ENCODE results near the gene RASGRF1.

Gene RASGRF1

GRCh38 chr15:78923015-78923414, 167.6 kb downstream of the RASGRF1 start:
- H2AFZ ChIP-seq (ENCODE audit: low read depth) = no peak overlapping the region
- TF ChIP-seq CTCF (conservative IDR thresholded peaks at IDR 0.05; ENCODE audit: low read depth, low read length) = no peak
- H3K4me3 ChIP-seq (IDR thresholded peaks at IDR 0.05; ENCODE audit: insufficient read depth, low read depth, low read length) = no peak overlapping the region
- H3K4me2 ChIP-seq = no peak overlapping the region
- no peaks in the 10 kb centered on the region for H3K27me3 ChIP-seq (ENCODE audit: insufficient read depth, low read depth)
- no peaks in the 10 kb centered on the region for H3K79me2 ChIP-seq (ENCODE audit: insufficient read depth, low read depth)
- H4K20me1 ChIP-seq (ENCODE audit: insufficient read depth) = no peaks in the 10 kb centered on the region
- H3K27ac ChIP-seq = no peak overlapping the region
- no peaks in the 10 kb centered on the region for H3K36me3 ChIP-seq (ENCODE audit: insufficient read depth)
- no peak overlapping the region for H3K9ac ChIP-seq
- H3K4me1 ChIP-seq (ENCODE audit: low read depth, poor library complexity, severe bottlenecking) = no peaks in the 10 kb centered on the region

GRCh38 chr15:78922527-78922926, 168.1 kb downstream of the RASGRF1 start:
- Histone ChIP-seq H3K27me3 (ENCODE audit: insufficient read depth, low read depth) (no peaks in the 10 kb centered on the region), H4K20me1 (ENCODE audit: insufficient read depth) (no peaks in the 10 kb centered on the region), H3K4me3 (IDR thresholded peaks at IDR 0.05; ENCODE audit: insufficient read depth, low read depth, low read length) (no peak overlapping the region), H3K4me1 (ENCODE audit: low read depth, poor library complexity, severe bottlenecking) (no peaks in the 10 kb centered on the region), H3K9ac (no peak overlapping the region), H3K36me3 (ENCODE audit: insufficient read depth) (no peaks in the 10 kb centered on the region), H3K4me2 (no peak overlapping the region), H2AFZ (ENCODE audit: low read depth) (no peak overlapping the region), H3K27ac (no peak overlapping the region), H3K79me2 (ENCODE audit: insufficient read depth, low read depth) (no peaks in the 10 kb centered on the region)
- no peak for TF ChIP-seq CTCF (conservative IDR thresholded peaks at IDR 0.05; ENCODE audit: low read depth, low read length)

GRCh38 chr15:78921940-78922339, 168.6 kb downstream of the RASGRF1 start:
- H3K4me2 ChIP-seq = no peak overlapping the region
- H3K9ac ChIP-seq = no peak overlapping the region
- no peak overlapping the region for H3K4me3 ChIP-seq (IDR thresholded peaks at IDR 0.05; ENCODE audit: insufficient read depth, low read depth, low read length)
- H3K79me2 ChIP-seq (ENCODE audit: insufficient read depth, low read depth) = no peaks in the 10 kb centered on the region
- no peak overlapping the region for H2AFZ ChIP-seq (ENCODE audit: low read depth)
- no peaks in the 10 kb centered on the region for H3K27me3 ChIP-seq (ENCODE audit: insufficient read depth, low read depth)
- H3K36me3 ChIP-seq (ENCODE audit: insufficient read depth) = no peaks in the 10 kb centered on the region
- no peaks in the 10 kb centered on the region for H3K4me1 ChIP-seq (ENCODE audit: low read depth, poor library complexity, severe bottlenecking)
- no peaks in the 10 kb centered on the region for H4K20me1 ChIP-seq (ENCODE audit: insufficient read depth)
- no peak for TF ChIP-seq CTCF (conservative IDR thresholded peaks at IDR 0.05; ENCODE audit: low read depth, low read length)
- H3K27ac ChIP-seq = no peak overlapping the region

- no peak overlapping the region for H3K9ac ChIP-seq
- no peaks in the 10 kb centered on the region for H3K27me3 ChIP-seq (ENCODE audit: insufficient read depth, low read depth)
- no peaks in the 10 kb centered on the region for H3K36me3 ChIP-seq (ENCODE audit: insufficient read depth)
- H3K79me2 ChIP-seq (ENCODE audit: insufficient read depth, low read depth) = no peaks in the 10 kb centered on the region
- H2AFZ ChIP-seq (ENCODE audit: low read depth) = no peak overlapping the region
- no peak for TF ChIP-seq CTCF (conservative IDR thresholded peaks at IDR 0.05; ENCODE audit: low read depth, low read length)
- no peaks in the 10 kb centered on the region for H3K4me1 ChIP-seq (ENCODE audit: low read depth, poor library complexity, severe bottlenecking)
- no peak overlapping the region for H3K4me3 ChIP-seq (IDR thresholded peaks at IDR 0.05; ENCODE audit: insufficient read depth, low read depth, low read length)
- no peaks in the 10 kb centered on the region for H4K20me1 ChIP-seq (ENCODE audit: insufficient read depth)
- H3K27ac ChIP-seq = no peak overlapping the region
- no peak overlapping the region for H3K4me2 ChIP-seq
Observed at GRCh38 chr15:78921517-78921916, 169.1 kb downstream of the RASGRF1 start.
